HAP-1 (cell line): ENCODE measurements around the gene TBC1D16.
A peak's percentile ranks its signal among the peaks of the same experiment; 100 is the strongest.

Experiments
- DNase-seq, 2 experiments: peaks; one replicate each; pipeline ENCODE4 v3.0.0-alpha.2; 2016 to 2020; ENCODE audit warnings: low spot score in 2 of 2
- H3K27me3 ChIP-seq: fragments of 250-450 bp; sonication (Bioruptor Pico); 2 replicates; pipeline ENCODE4 v1.5.1; 2020; ENCODE audit warnings: low read depth, mild to moderate bottlenecking, moderate library complexity
- H3K36me3 ChIP-seq: fragments of 250-450 bp; sonication (Bioruptor Pico); replicated peaks from 2 replicates; pipeline ENCODE4 v1.5.1; 2020; ENCODE audit warnings: mild to moderate bottlenecking
- H3K4me1 ChIP-seq: fragments of 250-450 bp; sonication (Bioruptor Pico); 2 replicates; pipeline ENCODE4 v1.5.1; 2020; ENCODE audit warnings: mild to moderate bottlenecking
- H3K4me3 ChIP-seq: fragments of 250-450 bp; sonication (Bioruptor Pico); 2 replicates; pipeline ENCODE4 v1.5.1; 2020; ENCODE audit warnings: mild to moderate bottlenecking, moderate library complexity
- H3K9me3 ChIP-seq: fragments of 250-450 bp; sonication (Bioruptor Pico); 2 replicates; pipeline ENCODE4 v1.5.1; 2020; ENCODE audit warnings: mild to moderate bottlenecking, moderate library complexity
- in situ Hi-C: fragments of 300-500 bp; cut with MboI; formaldehyde crosslinking; loops from 3 replicates; pipeline ENCODE4 v1.14.3; 2020; ENCODE audit warnings: low sequenced_read_pairs, inconsistent platforms, mixed read lengths

TBC1D16 gene

GRCh38 chr17:79944251-79944812 is 91.3 kb downstream of the TBC1D16 start:
- peaks cover 11% of the 10 kb centered on the region for H3K4me1 ChIP-seq
- no peaks in the 10 kb centered on the region for H3K9me3 ChIP-seq
- H3K27me3 ChIP-seq, result no peaks in the 10 kb centered on the region
- H3K4me3 ChIP-seq, result no peak overlapping the region
- DNase-seq, result peak in 1 of 2 experiments; percentile 6
- peaks cover 62% of the 10 kb centered on the region for H3K36me3 ChIP-seq
- in situ Hi-C loops, result no loop called here

GRCh38 chr17:79943347-79944241 is 92.1 kb downstream of the TBC1D16 start:
- H3K27me3 ChIP-seq, result no peaks in the 10 kb centered on the region
- peaks cover 56% of the 10 kb centered on the region for H3K36me3 ChIP-seq
- in situ Hi-C loops, result no loop called here
- H3K9me3 ChIP-seq, result no peaks in the 10 kb centered on the region
- peaks cover 3% of the 10 kb centered on the region for H3K4me1 ChIP-seq
- peak in 1 of 2 experiments; percentile 4 for DNase-seq
- no peak overlapping the region for H3K4me3 ChIP-seq

GRCh38 chr17:79942591-79943346 is 92.9 kb downstream of the TBC1D16 start:
- no peaks in the 10 kb centered on the region for H3K27me3 ChIP-seq
- peaks cover 51% of the 10 kb centered on the region for H3K36me3 ChIP-seq
- no peaks in the 10 kb centered on the region for H3K9me3 ChIP-seq
- no peak overlapping the region for H3K4me3 ChIP-seq
- in situ Hi-C loops, result no loop called here
- H3K4me1 ChIP-seq, result no peaks in the 10 kb centered on the region
- no peak for DNase-seq

- DNase-seq, result no peak
- in situ Hi-C loops, result no loop called here
- Histone ChIP-seq H3K4me1 (no peaks in the 10 kb centered on the region), H3K27me3 (no peaks in the 10 kb centered on the region), H3K4me3 (no peak overlapping the region), H3K9me3 (no peaks in the 10 kb centered on the region), H3K36me3 (peaks cover 44% of the 10 kb centered on the region)
These were observed 93.7 kb downstream of the TBC1D16 start for GRCh38 chr17:79942011-79942405.

- no peak for DNase-seq
- in situ Hi-C loops, result no loop called here
- H3K9me3 ChIP-seq, result no peaks in the 10 kb centered on the region
- H3K4me1 ChIP-seq, result no peaks in the 10 kb centered on the region
- H3K4me3 ChIP-seq, result no peak overlapping the region
- H3K27me3 ChIP-seq, result no peaks in the 10 kb centered on the region
- peaks cover 37% of the 10 kb centered on the region for H3K36me3 ChIP-seq
These were observed 94.3 kb downstream of the TBC1D16 start for GRCh38 chr17:79941088-79942010.

- in situ Hi-C loops, result no loop called here
- H3K9me3 ChIP-seq, result no peaks in the 10 kb centered on the region
- DNase-seq, result no peak
These were observed 95.1 kb downstream of the TBC1D16 start for GRCh38 chr17:79940459-79941087.

GRCh38 chr17:79939755-79940458 is 95.8 kb downstream of the TBC1D16 start:
- Histone ChIP-seq H3K27me3 (no peaks in the 10 kb centered on the region), H3K4me1 (no peaks in the 10 kb centered on the region), H3K36me3 (peaks cover 28% of the 10 kb centered on the region), H3K9me3 (no peaks in the 10 kb centered on the region), H3K4me3 (no peak overlapping the region)
- in situ Hi-C loops, result no loop called here
- no peak for DNase-seq

More at GRCh38 chr17:79940459-79941087, 95.1 kb downstream of the TBC1D16 start:
- no peak overlapping the region for H3K4me3 ChIP-seq
- no peaks in the 10 kb centered on the region for H3K27me3 ChIP-seq
- H3K4me1 ChIP-seq, result no peaks in the 10 kb centered on the region
- H3K36me3 ChIP-seq, result peaks cover 30% of the 10 kb centered on the region

GRCh38 chr17:79939094-79939435 is 96.6 kb downstream of the TBC1D16 start:
- Histone ChIP-seq H3K4me1 (no peaks in the 10 kb centered on the region), H3K9me3 (no peaks in the 10 kb centered on the region), H3K27me3 (no peaks in the 10 kb centered on the region), H3K4me3 (no peak overlapping the region), H3K36me3 (peaks cover 20% of the 10 kb centered on the region)
- no peak for DNase-seq
- in situ Hi-C loops, result no loop called here

GRCh38 chr17:79938336-79939093 is 97.2 kb downstream of the TBC1D16 start:
- Histone ChIP-seq H3K27me3 (no peaks in the 10 kb centered on the region), H3K9me3 (no peaks in the 10 kb centered on the region), H3K36me3 (peaks cover 17% of the 10 kb centered on the region; the same call in 1 of the 2 replicates), H3K4me1 (no peaks in the 10 kb centered on the region), H3K4me3 (no peak overlapping the region)
- no peak for DNase-seq
- in situ Hi-C loops, result no loop called here

- Histone ChIP-seq H3K4me1 (no peaks in the 10 kb centered on the region), H3K27me3 (no peaks in the 10 kb centered on the region), H3K36me3 (peaks cover 15% of the 10 kb centered on the region; the same call in 1 of the 2 replicates), H3K9me3 (no peaks in the 10 kb centered on the region), H3K4me3 (no peak overlapping the region)
- DNase-seq, result peak in 1 of 2 experiments; percentile 63
- in situ Hi-C loops, result no loop called here
These were observed 98.0 kb downstream of the TBC1D16 start for GRCh38 chr17:79937391-79938335.
